ENCODE data around the gene DPH1. TPM values are rescaled to one million over a fixed set of nuclear protein-coding genes. Genes with fewer than 3 reads are reported as not detected.

DPH1 gene
- total and polyA plus RNA-seq, 2 of the 4 experiments (the other 2 are of a cell fraction), result 24.4 to 49.9 TPM

DNA sequence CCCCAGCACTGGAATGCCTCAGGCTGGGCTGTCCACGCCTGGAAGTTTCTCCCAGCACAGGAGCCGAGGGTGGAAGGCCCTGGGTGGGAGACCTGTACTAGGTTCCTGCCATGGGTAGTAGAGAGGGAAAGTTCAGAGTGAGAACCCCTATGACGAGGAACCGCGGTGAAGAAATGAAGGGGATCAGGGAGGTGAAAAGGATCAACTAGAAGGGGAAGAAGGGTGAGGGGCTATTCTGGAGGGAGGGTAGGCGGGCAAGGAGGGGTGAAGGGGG, 30.4 kb downstream of the DPH1 start:
- Histone ChIP-seq H4K5ac (ENCODE audit: low read depth, low read length) (peak overlapping the region; percentile 67), H4K91ac (ENCODE audit: insufficient read depth, low read depth, low read length) (peak overlapping the region; percentile 7), H3K9me1 (ENCODE audit: insufficient read depth, low read length) (peaks cover 16% of the 10 kb centered on the region), H3K27me3 (ENCODE audit: control insufficient read depth, insufficient read depth, low read length) (no peaks in the 10 kb centered on the region), H3K36me3 (ENCODE audit: control insufficient read depth, insufficient read depth, low read length) (peaks cover 62% of the 10 kb centered on the region), H3K27ac (ENCODE audit: insufficient read depth, low read length) (peak overlapping the region; percentile 51; the same call in 1 of the 2 replicates), H3K18ac (ENCODE audit: low read depth, low read length) (no peak overlapping the region), H4K8ac (ENCODE audit: low read depth in 2 of 2, low read length in 2 of 2) (peak overlapping the region; percentile 43 to 60; a peak in 3 of 4 replicates), H2BK5ac (ENCODE audit: low read depth, low read length, poor library complexity, severe bottlenecking) (peak overlapping the region; percentile 67), H4K20me1 (ENCODE audit: insufficient read depth, low read length) (peaks cover 20% of the 10 kb centered on the region), H3K4me1 (ENCODE audit: control insufficient read depth, insufficient read depth, low read length) (peaks cover 55% of the 10 kb centered on the region), H2BK120ac (ENCODE audit: low read depth, low read length) (0 out of 2 replicates have a peak overlapping the region, but pooled peaks have one; percentile 42), H3K9me3 (ENCODE audit: control insufficient read depth, insufficient read depth, low read length) (no peaks in the 10 kb centered on the region), H3K56ac (ENCODE audit: extremely low read depth, insufficient read depth, low read length) (no peak overlapping the region), H3K14ac (replicated peaks; ENCODE audit: low read depth, low read length) (peak overlapping the region; percentile 6), H2BK15ac (ENCODE audit: low read depth, low read length) (peak overlapping the region; percentile 44; the same call in 1 of the 3 replicates), H2AK5ac (ENCODE audit: low read depth, low read length) (peak overlapping the region; percentile 91), H3K9ac (ENCODE audit: low read depth, low read length) (0 out of 2 replicates have a peak overlapping the region, but pooled peaks have one; percentile 18), H3K23ac (ENCODE audit: low read depth, low read length) (peak overlapping the region; percentile 88), H2AFZ (replicated peaks; ENCODE audit: low read length, poor library complexity) (no peak overlapping the region), H3K4me3 (ENCODE audit: insufficient read depth, low read depth, low read length) (no peak overlapping the region), H2BK20ac (ENCODE audit: low read depth, low read length) (peak overlapping the region; percentile 61), H3K4me2 (ENCODE audit: low read depth, low read length) (no peak overlapping the region), H3K4ac (ENCODE audit: low read depth, low read length) (peak overlapping the region; percentile 67), H2AK9ac (replicated peaks; ENCODE audit: low read depth, low read length, poor library complexity) (peak overlapping the region; percentile 25), H3K79me1 (ENCODE audit: low read depth in 1 of 2, low read length in 2 of 2) (peaks cover 13 to 65% of the 10 kb centered on the region in 2 experiments)
- no peak for TF ChIP-seq FOS (IDR thresholded peaks at IDR 0.05; ENCODE audit: low read depth, low read length)
- no peak for TF ChIP-seq CEBPB (IDR thresholded peaks at IDR 0.05; ENCODE audit: low read depth, low read length)
- TF ChIP-seq, protein P1, sequence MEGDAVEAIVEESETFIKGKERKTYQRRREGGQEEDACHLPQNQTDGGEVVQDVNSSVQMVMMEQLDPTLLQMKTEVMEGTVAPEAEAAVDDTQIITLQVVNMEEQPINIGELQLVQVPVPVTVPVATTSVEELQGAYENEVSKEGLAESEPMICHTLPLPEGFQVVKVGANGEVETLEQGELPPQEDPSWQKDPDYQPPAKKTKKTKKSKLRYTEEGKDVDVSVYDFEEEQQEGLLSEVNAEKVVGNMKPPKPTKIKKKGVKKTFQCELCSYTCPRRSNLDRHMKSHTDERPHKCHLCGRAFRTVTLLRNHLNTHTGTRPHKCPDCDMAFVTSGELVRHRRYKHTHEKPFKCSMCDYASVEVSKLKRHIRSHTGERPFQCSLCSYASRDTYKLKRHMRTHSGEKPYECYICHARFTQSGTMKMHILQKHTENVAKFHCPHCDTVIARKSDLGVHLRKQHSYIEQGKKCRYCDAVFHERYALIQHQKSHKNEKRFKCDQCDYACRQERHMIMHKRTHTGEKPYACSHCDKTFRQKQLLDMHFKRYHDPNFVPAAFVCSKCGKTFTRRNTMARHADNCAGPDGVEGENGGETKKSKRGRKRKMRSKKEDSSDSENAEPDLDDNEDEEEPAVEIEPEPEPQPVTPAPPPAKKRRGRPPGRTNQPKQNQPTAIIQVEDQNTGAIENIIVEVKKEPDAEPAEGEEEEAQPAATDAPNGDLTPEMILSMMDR (conservative IDR thresholded peaks at IDR 0.05; ENCODE audit: low read depth, low read length), result no peak
- TF ChIP-seq BHLHE40 (IDR thresholded peaks at IDR 0.05; ENCODE audit: low read depth, low read length), result no peak
- TF ChIP-seq CHD1 (IDR thresholded peaks at IDR 0.05; ENCODE audit: low read depth, low read length), result no peak
- no peak; the same call in 1 of the 2 replicates for TF ChIP-seq POLR2A (IDR thresholded peaks at IDR 0.05; ENCODE audit: low read depth, low read length)
- no peak for TF ChIP-seq RCOR1 (IDR thresholded peaks at IDR 0.05; ENCODE audit: insufficient replicate concordance, low read length)
- TF ChIP-seq, protein P2, sequence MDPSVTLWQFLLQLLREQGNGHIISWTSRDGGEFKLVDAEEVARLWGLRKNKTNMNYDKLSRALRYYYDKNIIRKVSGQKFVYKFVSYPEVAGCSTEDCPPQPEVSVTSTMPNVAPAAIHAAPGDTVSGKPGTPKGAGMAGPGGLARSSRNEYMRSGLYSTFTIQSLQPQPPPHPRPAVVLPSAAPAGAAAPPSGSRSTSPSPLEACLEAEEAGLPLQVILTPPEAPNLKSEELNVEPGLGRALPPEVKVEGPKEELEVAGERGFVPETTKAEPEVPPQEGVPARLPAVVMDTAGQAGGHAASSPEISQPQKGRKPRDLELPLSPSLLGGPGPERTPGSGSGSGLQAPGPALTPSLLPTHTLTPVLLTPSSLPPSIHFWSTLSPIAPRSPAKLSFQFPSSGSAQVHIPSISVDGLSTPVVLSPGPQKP (IDR thresholded peaks at IDR 0.05; ENCODE audit: borderline replicate concordance, low read depth, low read length), result no peak
- no peak for TF ChIP-seq NFE2L2 (IDR thresholded peaks at IDR 0.05; ENCODE audit: low read depth, low read length)
- TF ChIP-seq RFX5 (IDR thresholded peaks at IDR 0.05; ENCODE audit: low read depth, low read length), result no peak
- no peak for TF ChIP-seq MAFK (IDR thresholded peaks at IDR 0.05; ENCODE audit: low read depth, low read length)
- TF ChIP-seq MAZ (IDR thresholded peaks at IDR 0.05; ENCODE audit: borderline replicate concordance, low read depth, low read length), result no peak
- ChIA-PET CTCF (interaction anchor here (6.3 kb wide), 1 partner anchor 185 kb away, joined by 57 read pairs; no protein-coding TSS in a partner anchor), POLR2A (ENCODE audit: unreplicated experiment) (no interaction called here)
- no TSS peak for BruUV-seq (replicated peaks)
- DNase-seq (no peak), ATAC-seq (ENCODE audit: low read depth) (no peak)
- 88% methylated on average over 3 of the region's 6 CpGs; no CpG with 5 or more reads in 1 of the 2 experiments for WGBS, 2 experiments (ENCODE audit: extremely low coverage in 2 of 2, insufficient read length in 1 of 2)
- in situ Hi-C loops (cut with MboI; ENCODE audit: low sequenced_read_pairs) (loop anchor here (10.0 kb wide), 1 partner anchor 114 kb away; no protein-coding TSS in a partner anchor), dilution Hi-C loops (cut with HindIII; ENCODE audit: low sequenced_read_pairs, unreplicated experiment) (no loop called here), intact Hi-C loops (cut with micrococcal nuclease) (no loop called here)
